GM10847 (cell line): ENCODE results near the gene PDE8B.

Experiments used
- POLR2A ChIP-seq: IDR thresholded peaks from 2 replicates; pipeline ENCODE4 v1.6.1; 2011; ENCODE audit not compliant: insufficient read length; ENCODE audit errors: extremely low read depth

PDE8B gene

GRCh38 chr5:77398458-77398857, 188.0 kb downstream of the PDE8B start:
- TF ChIP-seq POLR2A = no peak

GRCh38 chr5:77398896-77399295, 188.4 kb downstream of the PDE8B start:
- no peak for TF ChIP-seq POLR2A

GRCh38 chr5:77400645-77401044, 190.2 kb downstream of the PDE8B start:
- no peak for TF ChIP-seq POLR2A

- no peak for TF ChIP-seq POLR2A
Observed at GRCh38 chr5:77402796-77403195, 192.3 kb downstream of the PDE8B start.

- TF ChIP-seq POLR2A = no peak
Observed at GRCh38 chr5:77407152-77407551, 196.7 kb downstream of the PDE8B start.

- TF ChIP-seq POLR2A = no peak
Observed at GRCh38 chr5:77409870-77410621, 199.6 kb downstream of the PDE8B start.

- no peak for TF ChIP-seq POLR2A
Observed at GRCh38 chr5:77413049-77413448, 202.6 kb downstream of the PDE8B start.

GRCh38 chr5:77418162-77418561, 207.7 kb downstream of the PDE8B start:
- no peak for TF ChIP-seq POLR2A

- TF ChIP-seq POLR2A = no peak
Observed at GRCh38 chr5:77418601-77419581, 208.4 kb downstream of the PDE8B start.

GRCh38 chr5:77419644-77420582, 209.4 kb downstream of the PDE8B start:
- TF ChIP-seq POLR2A = no peak

GRCh38 chr5:77420940-77421339, 210.5 kb downstream of the PDE8B start:
- TF ChIP-seq POLR2A = no peak

- no peak for TF ChIP-seq POLR2A
Observed at GRCh38 chr5:77423022-77423750, 212.7 kb downstream of the PDE8B start.

GRCh38 chr5:77424921-77425320, 214.4 kb downstream of the PDE8B start:
- no peak for TF ChIP-seq POLR2A

- no peak for TF ChIP-seq POLR2A
Observed at GRCh38 chr5:77425420-77425819, 214.9 kb downstream of the PDE8B start.
